NCI-H82 treated with DMSO at 0.1 percent for 48 hours (cell line): ENCODE results near the gene AP1M1.
"Not testable (repeated sequence)": the region's sequence is repeated elsewhere in the genome, so short reads cannot be mapped to it uniquely, and the experiment has no call there.

Experiments
- DNase-seq: peaks from one replicate; lab custom pipeline; 2025; ENCODE audit not compliant: unreplicated experiment; lab: John Stamatoyannopoulos, UW

Gene AP1M1

GRCh38 chr19:16260812-16261161 lies 63.1 kb downstream of the AP1M1 start:
- no peak for DNase-seq

- DNase-seq, result no peak
Observed at GRCh38 chr19:16261584-16262368, 64.1 kb downstream of the AP1M1 start.

GRCh38 chr19:16262618-16263017 lies 64.9 kb downstream of the AP1M1 start:
- no peak for DNase-seq

- no peak for DNase-seq
Observed at GRCh38 chr19:16263141-16263761, 65.5 kb downstream of the AP1M1 start.

GRCh38 chr19:16265205-16265604 lies 67.5 kb downstream of the AP1M1 start:
- DNase-seq, result no peak

- DNase-seq, result no peak
Observed at GRCh38 chr19:16265890-16266585, 68.3 kb downstream of the AP1M1 start.

- no peak for DNase-seq
Observed at GRCh38 chr19:16266586-16266942, 68.9 kb downstream of the AP1M1 start.

GRCh38 chr19:16268676-16269319 lies 71.1 kb downstream of the AP1M1 start:
- no peak for DNase-seq

GRCh38 chr19:16272945-16273344 lies 75.2 kb downstream of the AP1M1 start:
- no peak for DNase-seq

DNA sequence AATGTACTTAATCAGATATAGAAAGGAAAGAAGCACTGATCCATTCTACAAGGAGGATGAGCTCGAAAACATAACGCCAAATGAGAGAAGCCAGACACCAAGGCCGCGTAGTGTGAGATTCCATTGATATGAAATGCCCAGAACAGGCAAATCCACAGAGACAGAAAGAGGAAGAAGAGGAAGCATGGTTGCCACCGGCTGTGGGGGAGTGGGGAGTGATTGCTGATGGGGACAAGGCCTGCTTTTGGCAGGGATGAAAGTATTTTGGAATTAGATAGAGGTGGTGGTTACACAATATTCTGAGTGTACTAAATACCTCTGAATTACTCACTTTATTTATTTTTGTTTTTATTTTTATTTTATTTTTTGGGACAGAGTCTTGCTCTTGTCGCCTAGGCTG lies 76.7 kb downstream of the AP1M1 start:
- no peak for DNase-seq

- DNase-seq, result no peak
Observed at GRCh38 chr19:16280306-16280705, 82.6 kb downstream of the AP1M1 start.

DNA sequence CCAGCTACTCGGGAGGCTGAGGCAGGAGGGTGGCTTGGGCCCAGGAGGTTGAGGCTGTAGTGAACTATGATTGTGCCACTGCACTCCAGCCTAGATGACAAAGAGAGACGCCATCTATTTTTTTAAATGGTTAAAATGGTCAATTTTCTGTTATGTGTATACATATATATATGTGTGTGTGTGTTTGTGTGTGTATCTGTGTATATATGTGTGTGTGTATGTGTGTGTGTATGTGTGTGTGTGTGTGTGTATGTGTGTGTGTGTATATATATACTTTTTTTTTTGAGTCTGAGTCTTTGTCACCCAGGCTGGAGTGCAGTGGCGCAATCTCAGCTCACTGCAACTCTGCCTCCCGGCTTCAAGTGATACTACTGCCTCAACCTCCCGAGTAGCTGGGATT lies 84.0 kb downstream of the AP1M1 start:
- DNase-seq, result no peak

GRCh38 chr19:16283210-16284061 lies 85.7 kb downstream of the AP1M1 start:
- no peak for DNase-seq

GRCh38 chr19:16284505-16284904 lies 86.8 kb downstream of the AP1M1 start:
- DNase-seq, result no peak

DNA sequence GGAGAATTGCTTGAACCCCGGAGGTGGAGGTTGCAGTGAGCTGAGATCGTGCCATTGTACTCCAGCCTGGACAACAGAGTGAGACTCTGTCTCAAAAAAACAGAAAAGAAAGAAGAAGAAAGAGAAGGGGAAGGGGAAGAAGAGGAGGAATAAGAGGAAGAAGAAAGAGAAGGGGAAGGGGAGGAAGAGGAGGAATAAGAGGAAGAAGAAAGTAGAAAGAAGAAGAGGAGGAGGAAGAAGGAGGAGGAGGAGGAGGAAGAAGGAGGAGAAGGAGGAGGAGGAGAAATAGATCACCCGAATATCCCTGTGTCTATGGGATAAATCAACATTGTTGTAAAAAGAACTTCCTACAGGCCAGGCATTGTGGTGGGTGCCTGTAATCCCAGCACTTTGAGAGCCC lies 87.4 kb downstream of the AP1M1 start:
- not testable (repeated sequence) for DNase-seq

DNA sequence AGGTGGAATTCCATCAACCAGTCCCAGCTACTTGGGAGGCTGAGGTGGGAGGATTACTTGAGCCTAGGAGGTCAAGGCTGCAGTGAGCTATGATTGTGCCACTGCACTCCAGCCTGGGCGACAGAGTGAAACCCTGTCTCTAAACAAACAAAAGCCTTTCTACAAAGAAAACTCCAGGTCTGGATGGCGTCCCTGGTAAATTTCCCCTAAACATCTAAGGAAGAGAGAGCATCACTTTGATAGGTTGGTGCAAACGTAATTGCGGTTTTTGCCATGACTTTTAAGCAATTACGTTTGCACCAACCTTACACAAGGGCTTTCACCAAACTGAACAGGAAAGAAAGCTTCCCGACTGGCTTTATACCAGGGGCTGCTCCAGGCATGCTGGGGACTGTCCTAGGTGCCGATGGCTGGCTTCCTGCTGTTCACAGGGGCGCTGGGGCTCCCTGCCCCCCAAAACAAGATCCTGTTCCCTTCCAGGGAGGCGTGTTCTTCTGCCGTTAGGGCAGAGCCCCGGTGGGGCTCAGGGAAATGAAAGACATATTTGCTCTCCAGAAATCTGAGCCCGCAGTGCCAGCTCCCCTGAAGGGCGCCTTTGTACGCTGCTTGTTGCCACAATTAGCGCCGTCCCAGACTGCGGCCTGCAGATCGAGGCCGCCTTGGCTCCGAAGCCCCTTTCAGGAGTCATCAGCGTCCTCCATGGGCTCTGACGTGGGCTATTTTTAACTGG lies 88.2 kb downstream of the AP1M1 start:
- DNase-seq, result no peak

DNA sequence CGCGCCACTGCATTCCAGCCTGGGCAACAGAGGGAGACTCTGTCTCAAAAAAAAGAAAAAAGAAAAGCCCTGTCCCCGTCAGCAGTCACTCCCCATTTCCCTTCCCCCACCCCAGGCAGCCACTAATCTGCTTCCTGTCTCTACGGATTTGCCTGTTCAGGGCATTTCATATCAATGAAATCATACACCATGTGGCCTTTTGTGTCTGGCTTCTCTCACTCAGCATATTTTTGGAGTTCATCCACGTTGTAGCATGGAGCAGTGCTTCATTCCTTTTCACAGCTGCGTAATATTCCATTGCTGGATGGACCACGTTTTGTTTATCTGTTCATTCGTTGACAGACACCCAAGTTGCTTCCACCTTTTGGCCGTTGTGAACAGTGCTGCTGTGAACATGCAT lies 90.8 kb downstream of the AP1M1 start:
- no peak for DNase-seq

DNA sequence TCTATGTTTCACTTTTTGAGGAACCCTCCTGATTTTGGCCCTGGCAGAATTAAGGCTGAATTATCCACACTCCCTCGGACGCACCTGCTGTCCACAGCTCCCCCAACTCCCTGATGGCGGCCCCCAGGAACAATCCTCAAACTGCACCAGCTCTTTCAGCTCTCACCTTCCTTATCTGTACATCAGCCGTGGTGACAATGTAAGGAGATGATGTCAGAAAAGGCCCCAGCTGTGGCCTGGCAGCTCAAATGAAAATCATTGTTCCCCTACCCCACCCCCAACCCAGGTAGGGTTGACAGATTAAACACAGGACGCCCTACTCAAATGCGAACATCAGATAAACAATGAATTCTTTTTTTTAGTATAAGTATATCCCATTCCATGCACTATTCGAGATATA lies 91.9 kb downstream of the AP1M1 start:
- DNase-seq, result no peak

DNA sequence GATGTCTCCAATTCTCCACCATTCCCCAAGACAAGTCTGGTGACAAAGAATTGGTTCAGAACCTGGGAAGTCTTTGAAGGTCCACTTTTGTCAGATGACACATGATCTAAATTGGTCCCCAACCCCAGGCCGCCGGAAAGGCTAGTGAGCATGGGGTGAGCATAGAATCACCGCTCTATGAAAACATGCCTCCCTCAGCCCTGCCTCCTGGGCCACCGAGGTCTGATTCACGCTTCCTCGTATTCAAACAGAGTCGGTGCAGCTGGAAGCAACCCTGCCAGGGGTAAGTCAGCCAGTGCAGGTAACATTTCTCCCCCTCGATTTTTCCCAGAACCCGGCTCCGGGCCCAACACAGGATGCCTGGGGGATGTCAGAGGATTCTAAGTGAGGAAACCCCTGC lies 93.0 kb downstream of the AP1M1 start:
- DNase-seq, result no peak
